Measurements from ENCODE around the gene APPL2.
"Not testable (repeated sequence)": the region's sequence is repeated elsewhere in the genome, so short reads cannot be mapped to it uniquely, and the experiment has no call there.

The APPL2 gene

GRCh38 chr12:105183976-105184375 lies 52.0 kb downstream of the APPL2 start:
- ATAC-seq = not testable (repeated sequence)

- not testable (repeated sequence) for ATAC-seq
Measured at GRCh38 chr12:105183406-105183805, 52.6 kb downstream of the APPL2 start.

GRCh38 chr12:105179114-105179513 lies 56.9 kb downstream of the APPL2 start:
- not testable (repeated sequence) for ATAC-seq

DNA sequence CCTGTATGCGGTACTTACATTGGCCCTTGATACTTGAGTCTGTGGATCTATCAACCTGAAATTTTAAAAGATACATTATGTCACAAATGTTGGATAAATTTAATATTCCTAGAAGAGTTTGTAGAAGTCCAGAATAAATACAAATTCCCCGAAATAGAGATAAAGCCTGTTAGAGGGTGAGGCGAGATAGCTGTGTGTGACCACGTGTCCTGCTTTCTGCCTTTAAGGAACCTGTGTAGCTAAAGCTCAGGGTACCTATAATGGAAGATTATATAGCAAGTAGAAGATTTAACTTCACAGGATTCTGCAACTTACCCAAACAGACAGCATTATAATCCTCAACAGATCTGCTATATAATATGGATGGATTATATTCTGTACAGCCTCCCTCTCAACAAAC lies 58.8 kb downstream of the APPL2 start:
- no peak for ATAC-seq

DNA sequence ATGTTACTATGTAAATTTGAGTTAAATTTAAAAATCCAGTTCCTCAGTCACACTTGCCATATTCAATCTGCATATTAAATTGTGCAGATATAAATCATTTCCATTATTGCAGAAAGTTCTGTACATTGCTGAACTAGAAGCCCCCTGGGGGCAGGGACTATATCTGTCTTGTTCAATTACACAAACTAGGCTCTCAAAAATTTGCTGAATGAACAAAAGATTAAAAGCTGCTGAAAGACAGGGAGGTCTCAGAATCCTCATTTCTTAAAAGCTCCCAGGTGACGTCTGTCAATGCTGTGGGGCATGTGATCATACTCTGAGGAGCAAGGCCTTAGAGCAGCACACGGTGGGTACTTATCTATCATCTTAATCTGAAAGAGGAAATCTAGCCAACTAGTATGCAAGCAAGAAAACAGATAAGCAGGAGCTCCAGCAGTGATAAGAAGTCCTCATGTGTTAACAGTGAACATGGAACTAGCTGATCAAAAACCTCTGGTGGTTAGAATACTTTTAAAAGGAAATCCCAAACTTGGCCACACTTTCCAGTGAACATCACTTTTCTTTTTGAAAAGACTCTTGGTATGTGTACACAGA lies 60.5 kb downstream of the APPL2 start:
- no peak for ATAC-seq

DNA sequence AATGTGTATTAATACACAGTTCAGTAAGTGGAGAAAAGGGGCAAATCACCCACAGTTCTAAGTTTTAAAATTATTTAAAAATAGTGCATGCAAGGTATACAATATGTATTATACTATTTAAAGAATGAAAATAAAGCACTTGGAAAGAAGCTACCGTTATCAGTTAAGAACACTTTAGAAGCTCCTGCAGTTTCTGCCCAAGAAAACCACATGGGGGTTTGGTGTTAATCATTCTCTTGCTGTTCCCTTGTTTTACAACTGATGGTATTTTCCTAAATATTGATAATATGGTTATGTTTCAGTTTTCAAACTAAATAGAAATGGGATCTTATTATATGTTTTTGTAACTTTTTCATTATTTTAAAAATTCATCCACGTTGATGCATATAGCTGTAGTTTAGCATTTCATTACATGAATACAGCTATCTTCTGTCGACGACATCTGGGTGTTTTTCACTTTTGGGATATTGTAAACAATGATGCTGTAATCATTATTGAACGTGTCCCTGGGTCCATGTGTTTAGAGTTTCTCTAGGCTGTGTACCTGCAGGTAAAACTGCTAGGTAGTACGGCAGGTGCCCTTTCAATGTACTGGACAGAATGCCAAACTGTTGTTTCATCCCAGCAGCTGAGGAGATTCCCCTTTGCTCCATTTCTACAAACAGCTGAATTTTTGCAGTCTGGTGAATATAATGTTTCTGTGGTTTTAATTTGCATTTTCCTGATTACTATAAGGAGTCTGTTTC lies 64.1 kb downstream of the APPL2 start:
- no peak for ATAC-seq

DNA sequence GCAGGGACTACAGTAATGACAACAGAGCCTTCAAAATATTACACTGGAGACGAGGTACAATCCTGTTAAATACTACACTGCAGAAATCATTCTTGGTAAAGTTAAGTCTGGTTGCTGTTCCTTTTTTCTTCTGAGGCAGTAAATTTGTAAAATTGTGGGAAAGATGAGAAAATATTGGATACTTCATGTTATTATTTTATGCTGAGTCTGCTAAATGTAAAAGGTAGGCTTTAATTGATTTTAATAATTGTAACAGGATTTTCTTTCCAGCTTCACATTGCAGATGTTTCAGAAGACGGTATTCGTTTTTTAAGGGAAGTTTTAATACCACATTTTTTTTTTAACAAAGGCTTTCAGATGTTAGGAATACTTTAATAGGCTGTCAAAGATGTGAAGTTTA lies 65.8 kb downstream of the APPL2 start:
- ATAC-seq = no peak

DNA sequence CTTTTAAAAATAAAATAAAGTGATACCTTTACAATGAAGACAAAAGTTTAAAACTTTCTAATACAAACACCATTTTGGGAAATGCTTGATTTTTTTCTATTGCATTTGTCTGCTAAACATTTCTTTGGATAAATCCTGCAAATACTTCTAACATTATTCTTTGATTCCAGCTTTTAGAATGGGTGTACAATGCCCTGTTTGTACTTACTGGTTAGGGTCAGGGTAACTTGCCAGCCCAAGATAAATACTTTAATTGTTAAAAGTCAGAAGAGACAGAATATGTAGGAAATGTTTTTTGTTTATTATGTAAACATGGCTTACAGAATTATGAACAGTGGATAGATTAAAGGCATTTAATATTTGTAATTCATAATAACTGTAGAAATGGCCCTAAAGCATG lies 68.0 kb downstream of the APPL2 start:
- no peak for ATAC-seq

- no peak for ATAC-seq
Measured at GRCh38 chr12:105167346-105167745, 68.6 kb downstream of the APPL2 start.

- ATAC-seq = no peak
Measured at GRCh38 chr12:105166736-105167135, 69.2 kb downstream of the APPL2 start.

GRCh38 chr12:105164068-105164467 lies 71.9 kb downstream of the APPL2 start:
- ATAC-seq = peak in 1 of 2 donors; percentile 73

DNA sequence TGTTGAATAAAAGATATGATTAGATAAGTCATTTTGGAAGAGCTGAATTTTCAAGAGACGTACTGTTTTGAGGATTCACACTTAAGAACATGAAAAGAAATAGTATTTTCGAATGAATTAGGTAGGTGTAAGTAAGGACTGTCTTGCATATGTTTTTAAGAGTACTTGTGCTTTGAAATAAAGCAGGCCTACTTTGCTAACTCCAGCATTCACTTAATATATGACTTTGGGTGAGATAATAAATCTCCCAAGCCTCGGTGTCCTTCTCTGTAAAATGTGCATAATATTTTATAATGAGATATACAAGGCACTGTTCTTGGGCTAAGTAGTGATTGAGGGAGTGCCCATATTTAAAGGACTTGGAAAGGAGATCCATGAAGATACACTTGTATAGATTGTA lies 73.8 kb downstream of the APPL2 start:
- no peak for ATAC-seq

- ATAC-seq = no peak
Measured at GRCh38 chr12:105158876-105159275, 77.1 kb downstream of the APPL2 start.

GRCh38 chr12:105157606-105158005 lies 78.4 kb downstream of the APPL2 start:
- no peak for ATAC-seq

GRCh38 chr12:105156260-105156659 lies 79.7 kb downstream of the APPL2 start:
- no peak for ATAC-seq

DNA sequence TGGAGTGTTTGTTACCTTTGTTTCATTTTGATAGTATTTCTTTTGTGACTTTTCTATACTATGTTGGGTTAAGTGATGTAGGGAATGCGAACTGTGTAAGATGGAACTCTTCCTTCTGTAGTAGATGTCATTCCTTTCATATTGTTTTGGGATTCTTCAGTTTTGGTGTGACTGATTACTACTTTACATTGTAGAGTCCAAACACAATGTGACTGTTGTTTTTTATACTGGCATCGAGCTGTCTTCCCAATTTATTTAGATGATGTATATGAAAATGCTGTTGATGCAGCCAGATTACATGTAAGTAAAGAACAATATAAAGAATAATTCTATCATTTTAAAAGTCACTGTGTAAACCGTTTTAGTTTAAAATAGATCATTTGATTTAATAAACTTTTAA lies 93.7 kb downstream of the APPL2 start:
- ATAC-seq = no peak

- no peak for ATAC-seq
Measured at GRCh38 chr12:105141320-105141922, 94.6 kb downstream of the APPL2 start.

DNA sequence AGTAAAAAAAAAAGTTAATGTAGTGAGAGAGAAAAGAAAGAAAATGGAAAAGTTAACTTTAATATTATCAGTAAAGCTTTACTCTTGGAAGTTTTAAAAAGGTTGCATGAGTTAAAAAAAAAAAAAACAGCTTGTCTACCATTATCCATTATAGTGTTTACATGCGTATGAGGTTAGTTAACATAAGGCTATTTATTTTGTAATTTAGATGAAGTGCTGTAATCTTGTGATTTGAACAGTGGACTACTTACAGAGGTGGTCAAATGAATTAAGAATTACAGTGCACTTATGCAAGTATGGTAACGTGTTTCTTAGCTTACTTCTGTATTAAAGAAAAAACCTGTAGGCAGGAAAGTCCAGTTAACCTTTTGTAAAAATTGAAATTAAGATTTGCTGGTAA lies 97.7 kb downstream of the APPL2 start:
- ATAC-seq = no peak
